Epithelial cell of prostate (primary cell): ENCODE measurements around the gene OPCML.

ENCODE experiments used
- DNase-seq: peaks from one replicate; pipeline ENCODE4 v3.0.0-alpha.2; 2011; ENCODE audit warnings: low read depth, low spot score
- H3K27ac ChIP-seq: fragments of 450-650 bp; 2 replicates; pipeline ENCODE4 v1.5.1; 2017; ENCODE audit warnings: mild to moderate bottlenecking

OPCML gene

GRCh38 chr11:132802947-132803346, 729.4 kb downstream of the OPCML start:
- no peak for DNase-seq
- no peak overlapping the region for H3K27ac ChIP-seq

DNA sequence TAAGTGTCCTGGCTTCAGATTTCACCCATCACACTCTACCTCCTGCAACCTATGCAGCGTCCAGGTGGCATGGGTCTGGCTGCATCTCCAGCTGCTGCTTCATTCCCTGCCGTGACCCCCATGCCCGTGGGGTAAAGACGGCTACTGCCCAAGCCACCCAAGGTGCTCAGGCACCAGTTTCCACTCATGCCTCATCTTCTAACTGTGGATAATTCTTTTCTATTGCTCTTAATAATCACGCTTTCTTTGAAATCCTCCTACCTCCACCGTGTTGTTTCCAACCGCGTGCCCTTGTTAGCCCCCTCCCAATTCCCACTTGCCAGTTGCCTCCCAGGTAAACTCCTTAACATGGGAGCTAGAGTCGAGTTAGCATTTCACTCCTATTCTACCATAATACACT, 738.5 kb downstream of the OPCML start:
- DNase-seq = no peak
- H3K27ac ChIP-seq = no peak overlapping the region

DNA sequence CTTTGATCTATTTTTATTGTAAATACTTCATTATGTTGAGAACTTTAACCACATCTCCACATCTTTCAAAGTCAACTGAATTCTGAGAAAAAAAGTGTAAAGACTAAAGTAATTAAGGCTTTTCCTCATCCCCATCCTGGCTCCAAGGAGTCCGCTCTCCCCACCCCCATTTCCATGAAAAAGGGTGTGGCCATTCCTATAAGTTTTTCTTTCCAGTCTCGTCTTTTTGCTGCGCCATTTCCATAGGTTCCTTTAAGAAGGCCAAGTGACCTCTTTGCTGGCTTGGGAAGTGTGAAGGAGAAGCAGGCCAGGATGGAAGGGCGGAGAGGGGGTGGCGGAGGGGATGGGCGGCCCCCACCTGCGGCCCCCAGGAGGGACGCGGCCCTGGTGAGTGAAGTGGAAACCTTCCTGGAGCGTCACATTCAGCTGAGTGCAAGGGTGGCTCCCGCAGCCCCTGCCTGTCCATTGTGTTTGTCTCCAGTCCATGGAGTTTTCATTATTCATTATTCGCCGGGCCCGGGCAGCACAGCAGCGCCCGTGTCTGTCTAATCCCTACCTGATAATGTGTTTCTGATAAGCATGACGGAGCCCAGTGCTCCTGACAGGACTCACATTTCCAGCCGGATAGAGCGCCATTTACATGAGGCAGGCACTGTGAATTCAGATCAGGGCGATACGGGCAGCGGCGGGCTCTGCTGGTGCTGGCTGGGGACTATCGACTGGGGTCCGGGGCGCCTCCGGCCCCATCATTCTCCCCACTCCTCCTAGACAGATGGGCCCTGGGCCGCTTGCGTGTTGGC, 739.8 kb downstream of the OPCML start:
- no peak overlapping the region for H3K27ac ChIP-seq
- DNase-seq = no peak

GRCh38 chr11:132790971-132791370, 741.3 kb downstream of the OPCML start:
- DNase-seq = no peak
- H3K27ac ChIP-seq = no peak overlapping the region

DNA sequence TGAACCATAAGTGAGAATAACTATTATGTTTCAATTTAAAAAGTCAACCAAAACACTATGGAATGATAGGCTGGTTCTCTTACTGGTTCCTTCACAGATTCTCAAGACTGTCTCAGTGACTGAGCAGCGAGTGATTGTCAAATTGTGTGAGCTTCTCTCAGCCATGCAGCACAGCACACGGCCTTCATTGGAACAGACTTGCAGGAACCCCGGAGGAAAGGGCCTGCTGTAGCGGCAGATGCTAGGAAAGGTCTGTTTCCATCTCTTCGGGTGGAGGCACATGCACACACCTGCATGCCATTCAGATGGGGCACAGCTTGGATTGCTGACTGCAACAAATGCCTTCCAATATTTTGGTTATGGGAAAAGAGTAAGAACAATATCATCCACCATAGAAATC, 741.8 kb downstream of the OPCML start:
- no peak for DNase-seq

DNA sequence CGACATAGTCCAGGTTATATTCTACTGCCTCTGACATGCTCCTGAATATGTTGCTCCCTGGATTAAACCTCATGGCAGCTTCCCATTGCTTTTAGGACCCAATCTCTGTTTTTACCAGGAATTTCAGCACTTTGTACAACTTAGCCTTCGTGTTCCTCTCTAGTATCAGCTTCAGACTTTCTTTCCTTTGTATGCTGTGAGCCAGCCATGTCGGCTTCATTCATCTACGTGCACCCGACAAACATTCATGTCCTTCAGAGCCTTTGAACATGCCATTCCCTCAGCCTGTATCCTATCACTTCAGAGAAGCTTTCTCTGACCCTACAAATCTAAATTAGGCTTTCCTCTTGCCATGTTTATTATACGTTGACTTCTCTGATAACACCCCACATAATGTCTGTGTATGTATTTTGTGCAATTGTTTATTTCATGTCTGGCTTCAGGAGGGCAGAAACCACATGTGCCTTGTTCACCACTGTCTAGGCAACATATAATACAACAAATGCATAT, 743.4 kb downstream of the OPCML start:
- H3K27ac ChIP-seq = no peak overlapping the region
- no peak for DNase-seq

More for the DNA sequence above, 741.8 kb downstream of the OPCML start:
- no peak overlapping the region for H3K27ac ChIP-seq

DNA sequence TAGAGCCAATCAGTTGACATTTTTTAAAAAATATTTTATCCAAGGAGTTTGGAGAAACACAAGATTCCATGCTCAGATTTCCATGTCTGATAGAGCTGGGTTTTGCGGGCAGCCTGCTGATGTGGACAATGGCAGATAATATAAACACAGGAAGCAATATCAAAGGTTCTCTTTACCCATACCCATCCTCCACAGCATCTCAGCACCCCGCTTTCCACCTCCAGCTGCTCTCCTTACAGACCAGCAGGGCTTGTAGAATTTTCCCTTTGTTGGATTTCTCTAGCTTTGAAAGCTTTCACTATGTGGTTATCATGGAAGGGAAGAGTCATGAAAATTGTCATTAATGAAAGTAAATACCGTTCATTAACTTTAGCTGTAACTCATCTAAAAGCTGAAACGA, 746.4 kb downstream of the OPCML start:
- no peak for DNase-seq
- H3K27ac ChIP-seq = no peak overlapping the region

- no peak for DNase-seq
These were observed 747.9 kb downstream of the OPCML start for GRCh38 chr11:132784441-132784840.

DNA sequence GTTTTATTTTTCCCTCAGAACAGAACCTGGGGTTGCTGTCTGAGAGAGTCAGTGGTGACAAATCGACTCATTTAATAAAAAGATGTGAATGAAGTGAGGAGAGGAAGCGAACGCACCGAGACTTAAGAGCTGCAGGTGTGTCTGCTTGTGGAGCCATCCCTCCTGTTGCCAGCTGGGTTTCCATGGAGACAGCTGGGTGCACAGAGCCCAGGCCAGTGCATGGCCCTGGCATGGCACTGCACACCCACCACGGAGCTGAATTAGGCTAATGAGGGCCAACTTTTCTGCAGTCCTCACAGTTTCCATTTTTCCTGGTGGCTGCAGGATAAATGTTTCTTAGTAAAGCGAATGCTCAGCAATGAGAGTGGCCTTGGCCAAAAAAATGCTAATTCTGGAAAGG, 750.2 kb downstream of the OPCML start:
- H3K27ac ChIP-seq = no peak overlapping the region
- DNase-seq = no peak

More at GRCh38 chr11:132784441-132784840, 747.9 kb downstream of the OPCML start:
- H3K27ac ChIP-seq = no peak overlapping the region

DNA sequence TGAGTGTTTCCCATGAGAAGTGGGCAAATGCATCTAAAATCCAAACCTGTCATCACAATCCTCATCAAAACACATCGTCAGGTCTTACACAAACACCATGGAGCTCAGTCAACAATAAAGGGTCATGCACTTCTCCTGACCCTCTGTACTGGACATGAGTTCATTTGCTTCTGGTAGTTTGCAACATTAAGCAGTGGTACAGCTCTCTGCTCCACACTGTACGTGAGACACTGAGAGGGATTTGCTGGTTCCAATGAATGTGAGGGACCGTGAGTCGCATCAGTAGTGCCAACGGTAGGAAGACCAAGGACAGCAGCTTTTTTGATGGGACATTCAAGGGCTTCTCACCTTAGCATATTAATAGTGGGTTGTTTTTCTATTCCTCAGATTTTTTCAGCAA, 752.3 kb downstream of the OPCML start:
- no peak for DNase-seq
- H3K27ac ChIP-seq = no peak overlapping the region

GRCh38 chr11:132779497-132779896, 752.8 kb downstream of the OPCML start:
- no peak overlapping the region for H3K27ac ChIP-seq
- DNase-seq = no peak

DNA sequence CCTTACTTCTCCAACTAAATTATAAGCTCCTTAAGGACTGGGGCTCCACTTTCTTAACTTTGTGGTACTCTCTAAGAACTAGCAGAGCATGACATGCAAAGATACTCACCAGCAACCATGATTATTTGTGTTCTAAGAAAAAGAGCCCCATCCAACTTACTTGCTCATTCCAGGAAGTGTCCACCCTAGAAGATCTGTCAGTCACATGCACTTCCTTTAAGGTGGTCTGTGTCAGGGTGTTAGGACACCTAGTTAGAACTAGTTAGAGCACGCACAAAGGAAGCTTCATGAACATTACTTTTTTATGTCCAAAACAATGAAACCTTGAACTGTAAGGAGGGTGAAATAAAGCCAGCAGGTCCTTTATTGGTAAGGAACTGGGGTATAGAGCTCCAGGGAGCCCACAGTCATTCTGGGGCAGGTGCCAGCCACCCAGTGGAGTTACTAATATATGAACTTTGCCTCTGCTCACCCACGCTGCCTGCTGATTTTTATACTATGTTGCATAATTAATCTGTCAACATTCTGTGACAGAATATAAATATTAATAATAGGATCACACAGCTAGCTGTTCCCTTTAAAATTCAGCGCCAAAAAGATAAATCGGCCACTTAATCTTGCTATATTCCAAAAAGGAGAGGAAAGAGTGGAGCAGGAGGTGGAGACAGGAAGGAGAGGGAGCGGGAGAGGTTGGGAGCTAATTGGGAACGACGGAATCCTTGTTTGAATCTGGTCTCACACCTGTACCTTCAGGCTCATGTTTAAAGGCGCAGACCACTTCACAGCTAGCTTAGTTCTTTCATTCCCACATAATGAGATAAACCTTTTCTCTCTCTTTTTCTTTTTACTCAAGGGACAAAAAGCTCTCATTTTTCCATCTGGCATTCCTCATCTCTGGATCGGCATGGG, 755.0 kb downstream of the OPCML start:
- no peak overlapping the region for H3K27ac ChIP-seq
- no peak for DNase-seq

- no peak for DNase-seq
- H3K27ac ChIP-seq = no peak overlapping the region
These were observed 758.5 kb downstream of the OPCML start for GRCh38 chr11:132773751-132774150.

GRCh38 chr11:132772703-132773545, 759.4 kb downstream of the OPCML start:
- no peak overlapping the region for H3K27ac ChIP-seq
- no peak for DNase-seq

- no peak overlapping the region for H3K27ac ChIP-seq
- no peak for DNase-seq
These were observed 760.6 kb downstream of the OPCML start for GRCh38 chr11:132771746-132772145.

DNA sequence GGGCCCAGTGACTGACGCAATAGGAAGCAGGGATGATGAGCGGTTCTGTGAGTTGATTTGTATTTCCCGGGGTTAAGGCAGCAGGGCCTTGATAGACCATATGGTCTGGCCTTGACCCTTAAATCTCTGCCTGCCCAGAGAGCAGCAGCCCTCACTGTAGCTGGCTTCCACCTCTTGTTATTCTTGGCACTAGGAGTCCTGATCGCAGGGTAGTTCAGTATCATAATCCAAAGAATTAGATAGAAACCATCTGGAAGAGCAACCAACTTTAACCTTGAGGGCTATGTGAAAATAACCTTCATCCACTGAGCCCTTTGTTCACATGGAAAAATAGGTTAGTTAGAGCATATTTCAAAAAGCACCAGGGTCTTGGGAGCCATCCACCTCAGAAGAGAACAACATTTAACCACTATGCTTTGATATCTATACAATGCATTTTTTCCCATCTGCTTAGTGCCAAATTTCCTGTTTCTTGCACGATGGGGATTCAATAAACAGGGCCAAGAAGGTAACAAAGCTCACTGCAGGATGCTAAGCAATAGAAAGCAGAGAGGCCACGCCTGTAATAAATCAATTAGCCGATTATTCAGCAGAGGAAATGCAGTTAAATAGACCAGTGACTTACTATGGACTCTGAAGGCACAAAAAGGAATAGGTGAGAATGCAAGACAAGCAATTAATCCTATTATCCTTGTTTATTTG, 761.3 kb downstream of the OPCML start:
- no peak overlapping the region for H3K27ac ChIP-seq
- DNase-seq = no peak

GRCh38 chr11:132763503-132763902, 768.8 kb downstream of the OPCML start:
- no peak overlapping the region for H3K27ac ChIP-seq
- no peak for DNase-seq

- DNase-seq = no peak
- H3K27ac ChIP-seq = no peak overlapping the region
These were observed 776.4 kb downstream of the OPCML start for GRCh38 chr11:132755934-132756333.

DNA sequence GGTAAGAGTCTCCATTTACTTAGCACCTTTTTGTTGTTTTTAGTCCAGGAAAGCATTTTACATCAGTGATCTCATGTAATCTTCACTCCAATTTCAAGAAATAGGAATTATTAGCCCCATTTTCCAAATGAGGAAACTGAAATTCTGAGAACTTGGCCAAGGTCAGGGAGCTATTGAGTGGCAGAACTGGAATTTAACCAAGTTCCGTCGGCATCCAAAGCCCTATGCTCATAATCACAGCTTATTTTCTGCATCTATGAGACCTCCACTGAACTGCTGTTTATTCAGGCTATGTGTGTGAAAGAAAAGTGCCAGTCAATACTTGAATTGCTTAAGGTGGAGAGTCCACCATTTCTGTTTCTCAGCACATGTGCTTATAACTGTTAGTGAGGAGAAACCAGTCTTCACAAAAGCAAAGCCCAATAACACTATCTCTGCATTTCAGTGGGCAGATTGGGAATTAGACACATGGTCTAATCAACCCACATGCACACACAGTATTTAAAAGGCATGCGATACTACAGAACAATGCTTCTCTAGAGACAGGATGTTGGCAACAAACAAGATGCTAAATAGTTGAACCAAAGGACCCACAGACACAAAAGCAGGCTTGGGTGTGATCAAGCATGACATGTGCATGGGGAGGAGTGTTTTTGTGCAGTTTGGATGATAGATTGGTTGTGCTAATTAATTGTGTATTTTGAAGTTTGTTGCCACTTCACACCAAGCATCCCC, 780.6 kb downstream of the OPCML start:
- DNase-seq = no peak
- no peak overlapping the region for H3K27ac ChIP-seq
